ENCODE results near the gene MYB.
"Not testable (repeated sequence)": the region's sequence is repeated elsewhere in the genome, so short reads cannot be mapped to it uniquely, and the experiment has no call there.

The MYB gene

DNA sequence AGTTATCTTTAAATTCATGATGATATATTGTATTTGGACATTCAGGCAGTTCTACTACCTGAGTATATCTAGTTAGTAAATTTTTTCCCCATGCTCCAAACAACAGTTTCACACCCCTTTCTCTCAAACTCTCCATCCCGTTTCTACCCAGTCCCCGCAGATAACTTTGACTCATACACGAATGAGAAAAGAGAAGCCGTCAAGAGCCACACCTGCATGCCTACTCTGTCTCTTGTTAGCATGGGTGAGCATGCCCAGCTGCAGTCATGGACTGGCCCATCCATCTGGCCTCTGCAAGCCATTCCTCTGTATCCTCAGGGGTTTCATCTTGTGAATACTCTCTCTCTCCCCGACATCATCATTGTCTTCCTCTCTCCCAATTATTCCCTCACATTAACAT lies 41.5 kb downstream of the MYB start:
- DNase-seq (ENCODE audit: low read depth) = no peak

DNA sequence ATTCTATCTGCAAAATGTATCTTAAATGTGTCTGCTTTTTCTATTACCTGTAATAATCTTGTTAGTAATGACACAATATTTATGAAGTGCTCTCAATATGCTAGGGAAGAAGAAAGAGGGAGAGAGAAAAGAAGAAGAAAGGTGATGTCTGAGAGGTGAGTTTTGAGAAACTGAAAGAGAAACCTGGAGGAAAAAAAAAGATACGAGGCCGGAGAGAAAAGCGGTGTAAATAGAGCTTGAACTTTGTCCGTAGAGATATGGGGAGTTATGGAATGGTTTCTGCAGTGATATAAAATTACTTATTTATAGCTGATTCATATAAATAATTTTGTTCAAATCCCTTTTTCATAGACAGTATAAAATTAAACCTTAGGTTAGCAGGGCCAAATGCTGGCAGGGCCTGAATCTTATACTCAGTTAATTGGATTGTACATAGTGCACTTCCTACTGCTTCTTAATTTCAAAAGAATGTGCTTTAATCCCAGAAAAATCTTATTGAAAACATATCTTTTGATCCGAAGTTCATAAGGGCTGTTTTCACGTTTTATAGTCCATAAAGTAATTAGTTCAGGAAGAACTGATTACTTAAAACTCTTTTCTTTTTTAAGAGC lies 43.0 kb downstream of the MYB start:
- DNase-seq (ENCODE audit: low read depth) = no peak

DNA sequence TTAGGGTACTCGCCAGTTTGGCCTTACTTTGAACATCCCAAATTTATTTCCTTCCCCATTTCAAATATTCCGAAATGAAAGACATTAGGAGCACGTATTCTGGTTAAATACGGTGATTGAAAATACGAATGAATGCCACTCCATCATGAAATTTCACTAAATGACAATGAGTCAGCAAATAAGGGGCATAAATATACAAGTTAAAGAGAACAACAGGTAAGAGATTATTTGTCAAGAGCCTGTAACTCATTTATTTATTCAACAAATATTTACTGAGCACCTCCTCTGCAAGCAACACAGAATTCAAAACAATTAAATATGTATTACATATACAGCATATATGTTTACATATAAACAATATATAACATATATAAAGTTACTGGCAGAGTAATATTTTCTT lies 44.8 kb downstream of the MYB start:
- DNase-seq (ENCODE audit: low read depth) = no peak

DNA sequence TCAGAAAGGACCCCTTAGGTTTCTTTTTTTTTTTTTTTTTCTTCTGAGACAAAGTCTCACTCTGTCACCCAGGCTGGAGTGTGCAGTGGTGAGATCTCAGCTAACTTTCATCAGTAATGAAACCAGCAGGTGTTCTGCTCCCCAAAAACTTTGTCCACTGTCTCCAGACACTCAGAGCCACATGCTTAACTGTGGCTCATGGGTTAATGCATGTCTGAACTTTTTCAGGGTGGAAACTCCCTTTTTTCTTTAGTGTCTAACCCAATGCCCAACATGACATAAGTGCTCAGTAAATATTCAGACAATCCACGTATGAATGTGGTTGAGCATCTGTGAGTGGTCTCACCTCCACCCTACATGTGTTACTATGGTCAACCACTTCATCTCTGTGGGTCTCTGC lies 45.4 kb downstream of the MYB start:
- no peak for DNase-seq (ENCODE audit: low read depth)

DNA sequence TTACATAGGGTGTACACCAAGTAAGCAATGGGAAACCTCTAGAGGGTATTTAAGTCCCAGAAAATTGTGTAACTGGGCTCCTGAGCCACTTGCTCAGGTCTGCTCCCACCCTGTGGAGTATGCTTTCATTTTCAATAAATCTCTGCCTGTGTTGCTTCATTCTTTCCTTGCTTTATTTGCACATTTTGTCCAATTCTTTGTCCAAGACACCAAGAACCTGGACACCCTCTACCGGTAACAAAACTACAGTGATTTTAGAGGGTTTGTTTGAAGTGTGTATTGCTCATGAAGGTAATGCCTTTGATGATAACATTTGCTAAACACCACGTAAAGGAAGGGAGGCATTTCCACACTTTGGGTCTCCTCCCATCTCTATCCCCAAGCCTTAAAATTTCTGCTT lies 46.2 kb downstream of the MYB start:
- no peak for DNase-seq (ENCODE audit: low read depth)

DNA sequence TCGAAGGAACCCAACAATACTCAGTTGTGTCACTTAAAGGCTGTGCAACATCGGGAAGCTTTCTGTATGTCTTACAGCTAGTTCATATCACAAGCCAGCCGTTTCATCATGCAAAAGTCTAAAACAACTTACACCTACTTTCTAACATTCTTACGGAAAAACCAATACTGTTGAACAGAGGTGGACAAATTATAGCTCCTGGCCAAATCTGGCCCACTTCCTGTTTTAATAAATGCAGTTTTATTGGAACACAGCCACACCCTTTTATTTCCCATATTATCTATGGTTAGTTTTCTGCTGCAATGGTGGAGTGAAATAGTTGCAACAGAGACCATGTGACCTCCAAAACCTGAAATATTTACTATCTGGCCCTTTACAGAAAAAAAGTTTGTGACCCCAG lies 46.6 kb downstream of the MYB start:
- no peak for DNase-seq (ENCODE audit: low read depth)

DNA sequence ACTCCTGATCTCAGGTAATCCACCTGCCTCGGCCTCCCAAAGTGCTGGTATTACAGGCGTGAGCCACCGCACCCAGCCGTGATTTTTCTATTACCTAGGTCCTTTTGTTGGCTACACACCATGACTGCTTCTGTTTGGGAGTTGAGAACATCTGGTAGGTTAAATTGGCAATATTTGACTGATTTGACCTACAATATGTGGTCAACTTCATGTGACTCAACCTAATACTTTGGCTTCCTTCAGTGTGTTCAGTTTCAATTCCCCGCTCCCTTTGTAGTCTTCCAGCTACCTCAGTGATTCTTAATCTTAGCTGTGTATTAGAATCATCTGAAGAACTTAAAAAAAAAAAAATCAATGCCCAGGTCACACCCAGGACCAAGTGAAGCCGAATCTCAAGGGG lies 47.4 kb downstream of the MYB start:
- DNase-seq (ENCODE audit: low read depth) = no peak

DNA sequence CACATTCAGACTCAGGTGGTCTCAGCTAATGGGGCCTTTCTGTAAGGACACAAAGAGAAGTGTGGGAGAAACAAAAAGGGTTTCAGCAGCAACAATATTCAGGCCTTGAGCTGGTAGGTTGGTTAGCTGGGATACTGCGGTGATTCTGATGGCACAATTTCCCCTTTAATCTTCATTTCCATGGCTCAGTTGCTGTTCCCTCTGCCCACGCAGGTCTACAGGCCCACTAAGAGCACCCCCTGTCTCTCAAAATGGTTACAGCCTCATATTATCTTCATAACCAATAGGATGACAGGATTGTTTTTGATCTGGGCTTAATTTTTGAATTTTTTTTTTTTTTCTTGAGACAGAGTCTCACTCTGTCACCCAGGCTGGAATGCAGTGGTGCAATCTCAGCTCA lies 48.9 kb downstream of the MYB start:
- DNase-seq (ENCODE audit: low read depth) = no peak

DNA sequence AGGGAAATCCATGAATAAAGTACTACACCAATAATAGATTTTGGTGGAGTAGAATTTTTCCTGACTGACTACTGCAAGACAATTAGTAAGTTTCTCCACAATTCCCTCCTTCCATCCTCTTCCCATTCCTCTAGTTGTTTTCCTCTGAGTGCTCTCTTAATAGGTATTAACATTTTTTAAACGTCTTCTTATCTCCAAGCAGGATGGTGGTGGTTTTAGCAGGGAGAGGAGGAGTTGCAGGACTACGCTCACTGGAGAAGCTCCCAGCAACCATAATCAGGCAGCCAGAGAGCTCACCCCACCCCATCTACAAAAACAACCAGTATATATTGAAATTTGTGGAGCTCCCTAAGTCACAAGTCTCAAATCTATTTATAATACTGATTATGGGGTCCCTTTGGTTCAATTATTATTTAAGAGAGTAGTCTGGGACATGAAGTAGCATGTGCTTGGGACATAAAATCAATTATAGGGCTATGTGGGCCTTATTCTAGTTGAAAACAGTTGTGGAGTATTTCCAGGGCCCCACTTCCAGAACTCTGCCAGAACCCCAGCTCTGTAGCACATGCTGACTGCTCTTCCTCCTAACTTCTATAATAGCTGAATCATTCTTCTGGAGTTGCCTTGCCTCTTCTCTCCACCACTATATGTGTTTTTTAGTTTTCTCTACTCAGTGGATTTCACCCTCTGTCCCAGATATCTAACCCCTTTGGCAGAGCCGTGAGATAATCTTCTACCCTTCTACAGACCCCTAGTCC lies 49.8 kb downstream of the MYB start:
- no peak for DNase-seq (ENCODE audit: low read depth)

DNA sequence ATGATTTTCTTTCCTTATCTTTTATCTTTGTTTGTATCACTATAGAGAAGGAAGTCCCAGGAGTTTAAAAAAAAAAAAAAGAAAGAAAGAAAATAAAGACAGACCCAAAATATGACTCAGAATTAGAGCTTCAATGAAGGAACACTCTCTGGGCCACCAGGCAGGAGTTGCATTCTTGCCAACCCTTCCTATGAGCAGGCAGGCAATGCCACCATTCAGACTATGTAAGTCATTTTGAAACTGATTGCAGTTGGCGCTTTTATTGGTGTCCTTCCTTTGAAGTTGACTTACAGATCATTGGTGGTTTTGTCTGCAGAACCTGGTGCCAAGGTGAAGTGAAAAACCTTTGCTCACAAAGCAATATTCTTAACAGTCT lies 50.3 kb downstream of the MYB start:
- DNase-seq (ENCODE audit: low read depth) = no peak

DNA sequence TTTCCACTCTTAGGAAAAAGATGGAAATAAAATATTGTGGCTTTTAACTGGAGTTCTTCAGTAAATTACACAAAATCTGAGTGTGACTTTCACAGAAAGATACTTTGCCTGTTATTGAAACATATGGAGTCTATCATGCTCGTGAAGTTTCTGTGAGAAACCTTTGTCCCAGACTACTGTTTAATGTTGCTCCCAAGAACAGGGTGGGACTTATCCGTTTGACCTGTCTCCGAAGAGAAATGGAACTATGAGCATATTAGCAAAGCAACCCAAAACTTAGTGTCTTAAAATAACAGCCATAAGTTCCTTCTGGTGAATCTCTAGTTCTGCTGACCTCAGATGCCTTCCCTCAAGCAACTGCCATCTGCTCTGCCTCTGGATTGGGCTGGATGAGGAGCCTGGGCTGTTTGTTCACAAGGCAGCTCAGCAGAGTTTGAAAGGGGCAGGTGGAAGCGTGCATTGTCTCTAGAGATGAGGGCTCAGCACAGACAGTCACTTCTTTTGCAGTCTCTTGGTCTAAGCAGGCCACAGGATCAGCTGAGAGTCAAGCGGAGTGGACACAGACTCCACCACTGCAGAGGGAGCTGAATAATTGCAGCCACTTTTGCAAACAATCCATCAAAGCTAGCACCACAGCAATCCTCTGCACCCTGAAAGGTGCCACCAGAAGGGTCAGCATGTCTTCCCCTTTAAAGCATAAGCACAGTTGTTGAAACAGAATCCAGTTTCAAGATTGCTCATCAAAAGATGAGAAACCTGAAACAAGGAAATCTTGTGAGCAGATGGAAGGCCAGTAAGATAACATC lies 52.8 kb downstream of the MYB start:
- DNase-seq (ENCODE audit: low read depth) = no peak

DNA sequence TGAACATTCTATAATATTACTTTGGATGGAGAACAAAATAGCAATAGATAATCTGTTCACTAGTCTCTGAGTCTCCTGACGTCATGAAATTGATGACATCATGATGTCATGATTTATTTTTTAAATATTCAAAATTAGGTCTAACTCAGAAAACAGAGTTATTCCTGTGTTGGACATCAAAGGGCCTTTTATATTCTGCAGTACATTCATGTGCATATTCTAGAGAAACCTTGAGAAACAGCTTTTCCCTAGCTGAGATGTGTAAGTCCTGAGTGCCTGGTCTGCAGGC lies 53.3 kb downstream of the MYB start:
- no peak for DNase-seq (ENCODE audit: low read depth)

DNA sequence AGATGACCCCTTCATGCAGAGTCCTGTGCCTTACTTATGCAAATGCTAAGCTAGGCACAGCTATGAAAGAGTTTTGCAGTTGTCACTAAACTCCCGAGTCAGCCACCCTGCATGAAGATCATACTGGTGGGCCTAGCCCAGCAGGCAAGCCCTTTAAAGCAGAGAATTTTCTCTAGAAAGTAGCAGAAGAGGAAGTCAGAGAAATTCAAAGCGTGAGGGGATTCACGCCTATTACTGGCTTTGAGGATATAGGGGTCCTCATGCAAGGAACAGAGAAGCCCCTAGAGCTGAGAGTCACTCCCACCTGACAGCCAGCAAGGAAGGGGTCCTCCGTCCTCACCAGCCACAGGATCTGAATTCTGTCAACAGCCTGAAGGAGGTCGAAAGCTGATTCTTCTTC lies 54.6 kb downstream of the MYB start:
- no peak for DNase-seq (ENCODE audit: low read depth)

DNA sequence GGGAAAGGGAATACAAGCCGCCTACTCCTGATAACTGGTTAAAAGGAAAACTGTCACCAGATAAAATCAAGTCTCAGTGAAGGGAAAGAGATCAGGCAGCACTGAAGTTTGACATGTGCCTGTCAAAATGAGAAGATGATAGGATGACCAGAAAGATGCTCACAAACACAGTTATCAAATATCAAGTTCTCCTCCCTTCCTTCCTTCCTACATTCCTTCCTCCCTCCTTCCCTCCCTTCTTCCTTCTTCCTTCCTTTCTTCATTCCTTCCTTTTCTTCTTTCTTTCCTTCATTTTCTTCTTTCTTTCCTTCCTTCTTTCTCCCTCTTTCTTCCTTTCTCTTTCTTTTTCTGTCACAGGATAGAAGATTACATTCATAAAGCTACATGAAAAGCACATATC lies 55.2 kb downstream of the MYB start:
- no peak for DNase-seq (ENCODE audit: low read depth)

DNA sequence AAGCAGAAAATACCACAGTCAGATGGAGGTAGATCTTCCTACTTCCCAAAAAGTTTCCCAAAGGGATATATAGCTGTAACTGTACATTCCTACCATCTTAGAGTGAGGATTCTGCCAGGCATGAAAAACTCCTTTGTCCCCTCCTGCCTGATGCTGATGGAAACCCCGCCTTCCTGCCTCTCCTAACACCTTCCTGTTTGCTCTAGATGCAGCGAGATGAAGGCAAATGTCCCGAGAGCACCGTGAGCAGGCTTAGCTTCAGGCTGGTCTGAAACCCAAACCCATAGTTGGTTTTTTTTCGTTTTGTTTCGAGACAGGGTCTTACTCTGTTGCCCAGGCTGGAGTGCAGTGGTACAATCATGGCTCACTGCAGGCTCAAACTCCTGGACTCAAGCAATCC lies 55.6 kb downstream of the MYB start:
- no peak for DNase-seq (ENCODE audit: low read depth)

DNA sequence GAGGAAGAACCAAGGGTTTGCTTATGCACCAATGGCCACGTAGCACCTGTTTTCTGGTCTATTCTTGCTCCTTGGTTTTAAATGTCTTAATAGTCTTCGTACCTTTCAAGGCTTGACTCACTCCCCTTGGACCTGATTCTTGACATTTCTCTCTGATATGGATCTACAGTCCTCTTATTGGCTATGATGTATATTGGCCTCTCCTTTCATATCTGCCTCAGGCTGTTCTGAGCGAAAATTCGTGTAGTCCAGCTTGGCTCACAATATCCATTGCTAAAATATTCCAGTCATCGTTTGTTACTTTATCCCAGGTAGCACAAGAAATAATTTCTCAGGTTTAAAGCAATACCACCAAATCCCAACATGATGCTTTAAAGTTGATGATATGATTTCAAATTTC lies 59.6 kb downstream of the MYB start:
- DNase-seq (ENCODE audit: low read depth) = no peak

DNA sequence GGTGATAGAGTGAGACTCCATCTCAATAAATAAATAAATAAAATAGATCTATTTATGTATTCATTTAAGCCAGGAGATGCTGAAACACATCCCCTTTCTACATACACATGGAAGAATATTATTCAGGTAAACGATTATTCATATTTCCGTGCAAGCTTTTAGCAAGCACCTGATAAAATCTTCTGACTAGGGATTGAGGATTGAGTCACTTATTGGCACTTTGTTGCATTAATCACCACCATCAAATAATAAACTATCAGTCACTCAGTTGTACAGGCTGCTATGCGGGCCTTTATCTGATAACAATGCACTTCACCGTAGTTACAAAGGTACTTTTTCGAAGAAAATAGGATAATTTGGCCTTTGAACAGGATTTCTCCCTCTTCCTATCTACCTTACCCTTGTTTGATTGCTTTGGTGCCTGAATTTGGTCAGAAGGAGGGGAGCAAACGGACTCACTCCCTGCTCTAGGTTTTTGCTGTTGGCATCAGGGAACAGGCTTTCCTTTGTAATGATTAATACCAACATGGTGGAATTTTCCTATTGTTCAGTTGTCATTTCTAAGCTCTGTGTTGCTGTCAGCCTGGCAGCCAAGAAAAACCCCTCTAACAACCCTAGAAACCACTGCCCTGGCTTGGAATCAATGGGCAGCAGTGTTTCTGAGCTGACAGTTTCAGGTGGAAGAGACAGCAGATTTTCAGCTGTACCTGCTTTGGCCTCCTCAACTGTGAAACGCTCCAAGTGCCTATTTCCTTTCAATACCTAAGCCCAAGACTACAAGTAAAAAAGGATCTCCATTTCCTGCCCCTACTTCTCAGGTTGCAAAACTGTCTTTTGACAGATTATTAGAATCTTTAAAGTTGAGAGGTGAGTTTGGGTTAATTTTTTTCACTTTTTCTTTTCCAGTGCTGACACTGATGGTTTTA lies 63.0 kb downstream of the MYB start:
- no peak for DNase-seq (ENCODE audit: low read depth)

DNA sequence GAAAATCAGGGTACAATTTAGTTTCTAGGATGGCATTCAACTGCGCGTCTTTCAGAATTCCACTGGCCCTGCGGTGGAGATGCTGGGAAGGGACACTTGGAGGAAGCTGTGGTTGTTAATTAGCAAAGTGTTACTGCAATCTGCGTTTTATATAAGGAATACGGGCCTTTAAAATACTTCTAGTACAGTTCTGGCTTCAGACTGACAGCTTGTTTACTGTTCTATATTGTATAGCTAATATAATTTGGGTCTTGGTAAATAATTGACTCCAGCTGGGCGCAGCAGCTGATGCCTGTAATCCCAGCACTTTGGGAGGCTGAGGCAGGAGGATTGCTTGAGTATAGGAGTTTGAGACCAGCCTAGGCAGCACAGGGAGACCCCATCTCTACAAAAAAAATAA lies 63.7 kb downstream of the MYB start:
- DNase-seq (ENCODE audit: low read depth) = no peak

DNA sequence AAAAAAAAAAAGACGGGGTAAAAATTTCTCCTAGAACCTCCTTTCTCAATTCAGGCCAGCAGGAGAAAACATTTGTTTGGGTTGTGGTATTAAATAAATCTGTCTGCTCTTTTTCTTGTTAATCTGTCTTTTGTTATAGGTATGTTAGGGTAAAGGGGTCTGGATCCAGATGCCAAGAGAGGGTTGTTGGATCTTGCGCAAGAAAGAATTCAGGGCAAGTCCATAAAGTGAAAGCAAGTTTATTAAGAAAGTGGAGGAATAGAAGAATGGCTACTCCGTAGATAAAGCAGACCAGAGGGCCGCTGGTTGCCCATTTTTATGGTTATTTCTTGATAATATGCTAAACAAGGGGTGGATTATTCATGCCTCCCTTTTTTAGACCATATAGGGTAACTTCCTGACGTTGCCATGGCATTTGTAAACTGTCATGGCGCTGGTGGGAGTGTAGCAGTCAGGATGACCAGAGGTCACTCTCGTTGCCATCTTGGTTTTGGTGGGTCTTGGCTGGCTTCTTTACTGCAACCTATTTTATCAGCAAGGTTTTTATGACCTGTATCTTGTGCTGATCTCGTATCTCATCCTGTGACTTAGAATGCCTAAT lies 65.4 kb downstream of the MYB start:
- DNase-seq (ENCODE audit: low read depth) = not testable (repeated sequence)

DNA sequence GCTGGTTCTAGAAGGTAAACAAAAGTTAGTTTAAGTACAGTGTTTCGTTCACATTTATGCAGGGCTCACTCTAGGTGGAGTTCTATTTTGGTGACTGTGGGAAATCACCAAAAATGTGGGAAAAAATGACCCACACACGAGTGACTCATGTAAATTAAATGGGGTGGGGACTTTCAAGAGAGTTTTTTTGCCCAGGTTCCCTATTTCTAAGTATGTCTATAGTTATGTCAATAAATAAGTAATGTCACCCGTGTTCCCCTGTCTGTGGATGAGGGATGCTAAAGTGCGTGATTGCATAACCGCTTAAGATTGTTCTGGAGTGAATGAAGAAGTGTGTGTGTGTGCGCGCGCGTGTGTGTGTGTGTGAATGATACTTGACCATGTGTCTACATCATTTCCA lies 69.1 kb downstream of the MYB start:
- DNase-seq (ENCODE audit: low read depth) = no peak

DNA sequence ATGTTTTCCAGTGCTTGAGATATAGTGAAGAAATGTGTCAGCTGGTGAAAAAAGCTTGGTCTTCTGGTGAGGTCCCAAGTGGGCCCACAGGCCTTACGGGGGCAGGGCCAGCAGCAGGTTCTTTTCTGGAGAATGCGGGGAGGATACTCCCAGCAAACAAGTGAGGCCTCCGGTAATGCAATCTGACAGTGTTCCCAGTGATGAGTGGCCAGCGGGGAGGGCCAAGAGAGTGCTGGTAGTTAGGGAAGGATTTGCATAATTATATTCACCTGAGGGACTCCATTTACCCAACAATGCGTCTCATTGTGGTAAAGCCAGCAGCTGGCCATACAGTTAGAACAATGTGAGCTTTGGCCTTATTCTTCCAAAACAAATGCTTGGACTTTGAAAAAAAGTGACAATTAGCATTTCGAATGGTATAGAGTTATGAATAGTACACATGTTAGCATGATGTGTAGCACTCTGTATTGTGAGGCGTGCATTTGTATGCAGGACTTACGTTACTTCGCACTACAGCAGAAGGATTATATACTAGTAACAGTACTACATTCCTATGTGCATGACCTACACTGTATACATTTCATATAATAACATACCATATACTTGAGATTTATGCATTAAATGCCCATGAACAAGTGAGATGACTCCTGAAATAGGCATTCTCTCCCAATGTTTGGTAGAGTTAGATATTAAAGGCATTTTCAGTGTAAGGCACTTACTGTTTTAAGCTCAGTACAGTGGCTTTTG lies 69.8 kb downstream of the MYB start:
- no peak for DNase-seq (ENCODE audit: low read depth)

All from non-pigmented ciliary epithelial cell (primary cell).